ENCODE data around the gene KRTAP2-3.
"Not testable (repeated sequence)": the region's sequence is repeated elsewhere in the genome, so short reads cannot be mapped to it uniquely, and the experiment has no call there.

The KRTAP2-3 gene

DNA sequence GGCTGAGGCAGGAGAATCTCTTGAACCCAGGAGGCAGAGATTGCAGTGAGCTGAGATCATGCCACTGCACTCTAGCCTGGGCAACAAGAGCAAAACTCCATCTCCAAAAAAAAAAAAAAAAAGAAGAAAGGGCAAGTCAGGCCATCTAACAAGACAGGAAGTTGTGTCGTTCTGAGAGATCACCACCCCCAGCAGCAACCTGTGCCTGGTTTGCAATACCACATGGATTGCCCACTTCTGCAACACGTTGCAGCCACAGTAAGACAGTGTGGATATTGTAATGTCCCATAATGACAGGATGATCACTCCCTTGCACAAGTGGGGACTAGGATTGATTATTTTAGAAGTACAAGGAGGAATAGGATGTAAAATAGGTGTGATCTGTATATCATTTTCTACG, 9.1 kb upstream of the KRTAP2-3 start:
- in situ Hi-C loops (cut with HindIII; ENCODE audit: low sequenced_read_pairs) = no loop called here

DNA sequence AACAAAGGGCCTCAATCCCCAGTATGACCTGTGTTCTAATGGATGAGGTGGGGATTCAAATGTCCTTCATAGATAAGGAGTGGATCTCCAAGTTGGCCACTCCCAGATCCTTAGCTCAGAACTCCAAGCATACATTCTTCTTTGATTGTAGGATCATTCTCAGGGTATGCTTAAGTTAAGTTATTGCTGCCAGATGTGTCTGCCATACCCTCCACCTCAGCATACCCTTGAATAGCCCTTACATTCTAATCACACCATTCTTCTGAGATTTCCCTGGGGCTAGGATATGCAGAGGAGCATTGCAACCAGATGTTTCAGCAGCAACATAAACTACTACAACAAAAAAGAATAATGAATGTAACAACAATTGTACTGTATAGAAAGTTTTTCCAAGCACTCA, 7.4 kb upstream of the KRTAP2-3 start:
- in situ Hi-C loops (cut with HindIII; ENCODE audit: low sequenced_read_pairs) = no loop called here

DNA sequence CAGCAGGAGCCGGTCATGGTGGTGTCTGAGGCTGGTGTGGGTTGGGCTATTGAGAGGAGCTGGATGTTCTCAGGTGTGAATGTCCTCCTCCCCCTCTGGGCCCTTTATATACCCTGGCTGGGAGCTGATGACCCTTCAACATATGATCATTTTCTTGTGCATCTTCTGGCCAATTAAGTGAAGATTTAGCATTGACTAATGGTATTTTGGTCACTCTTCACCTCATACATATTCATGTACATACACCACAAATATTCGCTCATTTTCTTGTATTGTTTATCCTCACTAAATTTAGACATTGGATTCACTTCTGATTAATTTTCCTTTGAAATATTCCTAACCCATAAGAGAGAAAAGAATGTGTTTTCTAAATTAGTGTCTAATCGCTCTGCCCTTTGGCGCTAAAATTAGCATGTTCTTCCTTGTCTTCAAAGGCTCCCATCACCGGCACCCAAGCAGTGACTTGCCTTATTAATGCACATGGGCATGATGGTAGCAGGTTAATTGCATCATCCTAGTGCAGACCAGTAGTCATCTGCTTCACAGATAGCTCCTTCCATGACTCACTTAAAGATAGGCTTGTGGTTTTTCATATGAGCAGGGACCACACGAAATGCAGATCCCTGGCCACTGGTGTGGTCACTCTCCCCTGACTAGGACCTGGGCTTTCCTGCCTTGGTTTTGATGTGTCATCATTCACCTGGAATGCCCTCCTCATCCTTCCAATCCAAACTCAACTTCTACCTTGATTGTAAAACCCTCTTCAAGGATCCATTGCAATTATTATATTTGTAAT, 6.1 kb upstream of the KRTAP2-3 start, which contains the start of gene KRTAP2-4:
TSS of gene KRTAP2-4 (minus strand) at position 51 of the 796 bp plus-strand sequence. CDS start at position 17, 34 bp downstream.
- in situ Hi-C loops (cut with HindIII; ENCODE audit: low sequenced_read_pairs) = no loop called here

DNA sequence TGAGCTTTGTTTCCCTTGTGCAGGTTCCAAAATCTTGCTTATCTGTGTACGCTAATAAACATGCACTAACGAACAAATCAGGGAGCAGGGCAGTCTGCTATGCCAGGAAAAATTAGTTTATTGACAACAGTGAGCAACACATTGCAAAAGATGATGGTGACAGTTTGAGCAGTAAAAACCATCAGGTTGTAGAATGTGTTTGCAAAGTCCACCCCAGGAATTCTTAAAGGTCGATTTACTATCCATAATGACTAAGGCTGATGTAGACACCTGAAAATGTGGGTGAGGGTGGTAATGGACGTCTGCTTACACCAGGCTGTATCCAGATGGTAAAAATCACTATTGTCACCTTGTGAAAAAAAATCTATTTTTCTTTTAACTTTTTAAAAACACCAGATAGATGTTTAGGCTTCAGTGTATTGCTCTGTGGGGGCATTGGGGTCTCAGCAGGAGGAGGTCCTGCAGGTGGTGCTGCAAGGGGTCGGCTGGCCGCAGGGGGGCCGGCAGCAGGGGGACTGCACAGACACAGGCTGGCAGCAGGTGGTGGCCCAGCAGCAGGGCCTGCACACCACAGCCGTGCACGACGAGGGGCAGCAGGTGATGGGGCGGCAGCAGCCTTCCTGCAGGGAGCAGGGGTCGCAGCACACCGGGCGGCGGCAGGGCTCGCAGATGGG, 5.2 kb upstream of the KRTAP2-3 start:
- in situ Hi-C loops (cut with HindIII; ENCODE audit: low sequenced_read_pairs) = not testable (repeated sequence)

DNA sequence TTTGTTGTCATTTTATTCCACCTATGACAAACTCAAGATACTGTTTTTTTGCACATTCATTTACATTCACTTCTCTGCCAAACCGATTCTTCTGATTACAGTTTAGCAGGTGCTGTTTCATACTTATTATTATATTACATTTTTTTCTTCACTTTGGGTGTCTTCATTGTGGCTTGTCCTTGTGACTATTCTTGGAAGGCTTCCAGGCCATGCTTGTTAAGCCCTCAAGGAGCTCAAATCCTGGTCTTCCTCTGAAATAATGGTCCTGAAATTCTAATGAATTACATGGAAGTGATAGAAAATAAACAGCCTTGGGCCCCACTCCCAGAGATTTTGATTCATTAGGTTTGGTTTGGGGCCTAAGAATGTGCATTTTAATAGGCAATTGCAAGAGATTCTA, 4.4 kb upstream of the KRTAP2-3 start:
- in situ Hi-C loops (cut with HindIII; ENCODE audit: low sequenced_read_pairs) = no loop called here

DNA sequence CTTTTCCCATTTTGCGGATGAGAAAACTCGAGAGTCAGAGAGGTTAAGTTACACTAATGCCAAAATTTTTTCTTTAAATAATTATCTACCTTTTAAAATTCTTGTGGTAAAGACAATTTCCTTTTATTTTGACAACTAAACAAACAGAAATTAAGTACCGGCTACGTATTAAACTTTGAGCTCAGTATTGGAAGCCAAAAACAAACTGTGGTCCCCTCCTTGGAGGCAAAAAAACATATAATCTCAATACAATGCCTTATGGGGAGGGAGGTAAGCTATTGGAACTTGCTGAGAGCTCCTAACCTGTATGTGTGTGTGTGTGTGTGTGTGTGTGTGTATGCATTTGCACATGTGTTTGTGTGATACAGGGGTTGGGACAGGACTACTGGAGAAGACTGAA, 3.5 kb upstream of the KRTAP2-3 start:
- in situ Hi-C loops (cut with HindIII; ENCODE audit: low sequenced_read_pairs) = no loop called here

DNA sequence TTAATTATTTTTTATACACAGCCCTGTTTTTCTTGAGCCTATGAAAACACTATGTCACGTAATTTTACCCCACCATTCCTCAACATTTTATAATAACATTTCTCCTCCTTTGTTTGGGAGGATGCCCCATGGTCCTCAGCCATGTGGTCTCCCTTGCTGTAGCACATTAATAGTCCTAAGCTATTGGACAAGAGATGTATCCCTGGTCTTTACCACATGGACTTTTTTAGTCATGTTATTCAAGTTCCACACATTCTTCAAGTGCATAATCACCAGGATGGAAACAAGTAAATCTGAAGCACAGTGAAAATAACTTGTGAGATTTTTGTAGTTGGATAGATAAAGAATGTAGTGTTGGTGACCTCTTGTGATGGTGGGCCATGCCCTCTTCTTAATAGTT, 2.0 kb upstream of the KRTAP2-3 start:
- in situ Hi-C loops (cut with HindIII; ENCODE audit: low sequenced_read_pairs) = no loop called here

DNA sequence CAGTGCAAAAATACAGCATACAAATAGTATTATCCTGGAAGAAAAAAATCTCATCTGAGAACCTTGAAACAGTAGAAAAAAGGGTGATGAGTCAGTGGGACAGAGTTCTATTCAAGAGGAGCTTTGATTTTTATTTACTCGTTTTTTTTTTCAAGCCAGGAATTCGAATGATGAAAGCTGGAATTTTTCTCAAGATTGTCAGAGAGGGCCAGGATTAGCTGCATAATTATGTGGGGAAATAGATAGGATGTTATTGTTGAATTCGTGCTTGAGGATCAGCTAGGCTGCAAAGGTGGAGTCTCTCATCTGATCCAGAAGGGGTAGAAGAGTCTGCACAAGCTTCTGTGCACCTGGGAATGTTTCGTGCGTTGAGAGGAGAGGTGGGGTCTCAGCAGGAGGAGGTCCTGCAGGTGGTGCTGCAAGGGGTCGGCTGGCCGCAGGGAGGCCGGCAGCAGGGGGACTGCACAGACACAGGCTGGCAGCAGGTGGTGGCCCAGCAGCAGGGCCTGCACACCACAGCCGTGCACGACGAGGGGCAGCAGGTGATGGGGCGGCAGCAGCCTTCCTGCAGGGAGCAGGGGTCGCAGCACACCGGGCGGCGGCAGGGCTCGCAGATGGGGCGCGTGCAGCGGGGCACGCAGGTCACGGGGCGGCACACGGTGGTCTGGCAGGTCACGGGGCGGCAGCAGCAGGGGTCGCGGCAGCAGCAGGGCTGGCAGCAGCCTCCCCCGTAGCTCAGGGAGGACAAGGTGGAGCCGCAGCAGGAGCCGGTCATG, 450 bp downstream of the KRTAP2-3 start:
- in situ Hi-C loops (cut with HindIII; ENCODE audit: low sequenced_read_pairs) = loop anchor here (5.0 kb wide), 1 partner anchor 42 kb away; no protein-coding TSS in a partner anchor

DNA sequence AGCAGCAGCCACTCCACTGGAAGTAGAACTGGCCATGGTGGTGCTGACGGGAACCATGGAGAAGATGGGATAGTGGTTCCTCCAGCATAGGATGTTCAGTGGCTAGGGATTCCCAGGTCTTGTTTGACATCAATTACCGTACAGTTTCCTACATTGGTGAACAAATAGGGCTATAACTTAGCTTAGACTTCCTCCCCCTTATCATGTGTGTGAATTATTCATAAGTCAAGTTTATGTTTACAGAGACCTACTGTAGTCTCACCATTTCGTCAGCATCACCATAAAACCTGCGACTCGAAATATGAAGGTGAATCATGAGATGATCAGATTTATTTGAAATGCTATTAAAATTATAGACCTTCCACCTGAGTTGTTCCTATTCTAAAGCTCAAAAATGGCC, 1.2 kb downstream of the KRTAP2-3 start:
- in situ Hi-C loops (cut with HindIII; ENCODE audit: low sequenced_read_pairs) = loop anchor here (5.0 kb wide), 1 partner anchor 41 kb away; no protein-coding TSS in a partner anchor

DNA sequence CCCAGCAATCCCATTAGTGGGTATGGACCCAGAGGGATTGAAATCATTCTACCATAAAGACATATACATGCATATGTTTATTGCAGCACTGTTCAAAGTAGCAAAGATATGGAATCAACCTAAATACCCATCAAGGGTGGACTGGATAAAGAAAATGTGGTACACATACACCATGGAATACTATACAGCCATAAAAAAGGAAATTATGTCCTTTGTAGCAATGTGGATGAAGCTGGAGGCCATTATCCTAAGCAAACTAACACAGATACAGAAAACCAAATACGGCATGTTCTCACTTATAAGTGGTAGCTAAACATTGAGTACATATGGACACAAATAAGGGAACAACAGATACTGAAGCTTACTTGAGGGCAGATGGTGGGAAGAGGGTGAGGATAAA, 2.4 kb downstream of the KRTAP2-3 start:
- in situ Hi-C loops (cut with HindIII; ENCODE audit: low sequenced_read_pairs) = loop anchor here (5.0 kb wide), 1 partner anchor 40 kb away; no protein-coding TSS in a partner anchor

DNA sequence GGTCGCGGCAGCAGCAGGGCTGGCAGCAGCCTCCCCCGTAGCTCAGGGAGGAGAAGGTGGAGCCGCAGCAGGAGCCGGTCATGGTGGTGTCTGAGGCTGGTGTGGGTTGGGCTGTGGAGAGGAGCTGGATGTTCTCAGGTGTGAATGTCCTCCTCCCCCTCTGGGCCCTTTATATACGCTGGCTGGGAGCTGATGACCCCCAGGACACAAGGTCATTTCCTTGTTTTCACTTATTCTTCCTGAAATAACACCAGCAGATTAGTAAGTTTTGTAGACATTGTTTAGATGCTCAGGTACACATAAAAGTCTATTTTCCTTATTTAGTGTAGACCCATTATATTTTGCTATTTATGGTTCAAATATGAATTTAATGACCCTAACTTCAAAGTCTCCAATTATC, 4.8 kb downstream of the KRTAP2-3 start, which contains the start of gene KRTAP2-2:
TSS of gene KRTAP2-2 (minus strand) at position 101 of the 400 bp plus-strand sequence. CDS start at position 82, 19 bp downstream.
- in situ Hi-C loops (cut with HindIII; ENCODE audit: low sequenced_read_pairs) = loop anchor here (5.0 kb wide), 1 partner anchor 38 kb away; no protein-coding TSS in a partner anchor

DNA sequence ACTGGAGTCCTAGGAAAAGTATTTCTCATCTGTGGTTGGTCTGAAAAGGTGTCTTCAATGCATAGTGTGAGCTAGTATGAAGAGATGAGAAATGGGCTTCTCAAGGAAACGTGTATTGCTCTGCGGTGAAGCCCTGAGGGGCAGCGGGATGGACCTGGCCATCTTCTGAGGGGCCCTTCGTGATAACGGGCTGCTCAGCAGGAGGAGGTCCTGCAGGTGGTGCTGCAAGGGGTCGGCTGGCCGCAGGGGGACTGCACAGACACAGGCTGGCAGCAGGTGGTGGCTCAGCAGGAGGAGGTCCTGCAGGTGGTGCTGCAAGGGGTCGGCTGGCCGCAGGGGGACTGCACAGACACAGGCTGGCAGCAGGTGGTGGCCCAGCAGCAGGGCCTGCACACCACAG, 5.4 kb downstream of the KRTAP2-3 start:
- in situ Hi-C loops (cut with HindIII; ENCODE audit: low sequenced_read_pairs) = not testable (repeated sequence)

DNA sequence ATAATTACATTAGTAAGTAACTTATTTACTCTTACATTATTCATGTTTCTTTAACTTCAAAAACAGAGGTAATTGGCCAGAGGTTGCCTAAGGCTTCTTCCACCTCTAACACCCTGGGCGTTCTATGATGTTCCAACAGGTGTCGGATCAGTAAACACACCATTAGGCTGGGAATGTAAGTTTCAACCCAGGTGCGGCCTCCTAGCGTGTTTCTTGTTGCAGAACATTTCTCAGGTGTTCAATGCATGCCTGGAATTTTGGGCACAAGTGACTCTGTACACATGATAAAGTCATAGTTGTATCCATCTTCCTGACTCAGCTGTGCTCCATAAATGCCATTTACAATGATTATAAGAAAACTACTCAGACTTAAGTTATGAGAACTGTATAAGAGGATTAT, 5.9 kb downstream of the KRTAP2-3 start:
- in situ Hi-C loops (cut with HindIII; ENCODE audit: low sequenced_read_pairs) = no loop called here

DNA sequence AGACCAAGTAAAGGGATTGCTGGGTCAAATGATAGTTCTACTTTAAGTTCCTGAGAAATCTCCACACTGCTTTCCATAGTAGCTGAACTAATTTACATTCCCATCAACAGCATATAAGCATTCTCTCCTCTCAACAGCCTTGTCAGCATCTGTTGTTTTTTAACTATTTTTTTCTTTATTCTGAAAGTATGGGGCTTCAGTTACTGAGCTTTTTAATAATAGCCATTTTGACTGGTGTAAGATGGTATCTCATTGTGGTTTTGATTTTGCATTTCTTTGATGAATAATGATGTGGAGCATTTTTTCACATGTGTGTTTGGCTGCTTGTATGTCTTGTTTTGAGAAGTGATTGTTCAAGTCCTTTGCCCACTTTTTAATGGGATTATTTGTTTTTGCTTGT, 7.3 kb downstream of the KRTAP2-3 start:
- in situ Hi-C loops (cut with HindIII; ENCODE audit: low sequenced_read_pairs) = no loop called here

DNA sequence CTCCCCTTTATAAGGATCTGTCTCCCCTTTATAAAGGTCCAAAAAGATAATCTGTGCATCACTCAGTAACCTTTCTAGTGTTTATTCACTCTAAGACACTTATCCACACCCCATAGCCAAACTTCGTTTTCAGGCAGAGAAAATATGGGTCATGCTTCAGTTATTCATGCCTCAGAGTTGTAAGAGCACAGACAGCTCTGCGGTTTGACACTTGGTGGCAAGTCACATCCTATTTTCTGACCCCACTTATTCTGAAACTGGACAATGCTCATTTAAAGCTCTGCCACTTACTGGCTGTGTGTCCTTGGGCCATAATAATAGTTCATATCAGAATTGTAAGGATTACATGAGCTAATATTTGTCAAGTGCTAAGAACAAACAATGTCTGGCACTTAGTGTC, 10.8 kb downstream of the KRTAP2-3 start:
- in situ Hi-C loops (cut with HindIII; ENCODE audit: low sequenced_read_pairs) = no loop called here

DNA sequence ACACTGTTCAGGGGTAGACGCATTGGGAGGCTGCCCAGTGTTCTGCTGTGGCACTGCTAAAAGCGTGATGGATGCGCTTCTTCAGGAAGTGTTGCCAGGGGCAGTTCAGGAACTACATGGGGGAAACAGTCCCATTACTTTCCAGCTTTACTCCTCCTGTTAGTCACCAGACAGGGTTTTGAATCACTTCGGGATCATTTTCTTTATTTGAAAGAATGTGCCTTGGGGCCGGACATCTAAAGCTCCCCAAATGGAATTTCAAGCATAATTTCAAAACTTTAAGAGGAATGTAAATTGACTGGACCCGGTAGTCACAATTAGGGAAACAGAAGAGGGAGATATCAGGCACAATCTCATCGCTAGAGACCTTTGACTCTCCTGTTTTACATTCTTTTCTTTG, 11.5 kb downstream of the KRTAP2-3 start:
- in situ Hi-C loops (cut with HindIII; ENCODE audit: low sequenced_read_pairs) = no loop called here

DNA sequence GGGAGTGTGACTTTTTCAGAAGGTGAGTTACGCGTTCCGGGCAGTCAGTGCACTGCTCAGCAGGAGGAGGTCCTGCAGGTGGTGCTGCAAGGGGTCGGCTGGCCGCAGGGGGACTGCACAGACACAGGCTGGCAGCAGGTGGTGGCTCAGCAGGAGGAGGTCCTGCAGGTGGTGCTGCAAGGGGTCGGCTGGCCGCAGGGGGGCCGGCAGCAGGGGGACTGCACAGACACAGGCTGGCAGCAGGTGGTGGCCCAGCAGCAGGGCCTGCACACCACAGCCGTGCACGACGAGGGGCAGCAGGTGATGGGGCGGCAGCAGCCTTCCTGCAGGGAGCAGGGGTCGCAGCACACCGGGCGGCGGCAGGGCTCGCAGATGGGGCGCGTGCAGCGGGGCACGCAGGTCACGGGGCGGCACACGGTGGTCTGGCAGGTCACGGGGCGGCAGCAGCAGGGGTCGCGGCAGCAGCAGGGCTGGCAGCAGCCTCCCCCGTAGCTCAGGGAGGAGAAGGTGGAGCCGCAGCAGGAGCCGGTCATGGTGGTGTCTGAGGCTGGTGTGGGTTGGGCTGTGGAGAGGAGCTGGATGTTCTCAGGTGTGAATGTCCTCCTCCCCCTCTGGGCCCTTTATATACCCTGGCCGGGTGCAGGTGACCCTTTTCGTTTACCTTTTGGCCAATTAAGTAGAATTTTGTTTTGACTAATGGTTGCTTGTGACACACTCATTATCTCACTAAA, 13.0 kb downstream of the KRTAP2-3 start, which contains the start of gene KRTAP2-1:
TSS of gene KRTAP2-1 (minus strand) at position 582 of the 731 bp plus-strand sequence. CDS start at position 533, 49 bp downstream.
- in situ Hi-C loops (cut with HindIII; ENCODE audit: low sequenced_read_pairs) = not testable (repeated sequence)

DNA sequence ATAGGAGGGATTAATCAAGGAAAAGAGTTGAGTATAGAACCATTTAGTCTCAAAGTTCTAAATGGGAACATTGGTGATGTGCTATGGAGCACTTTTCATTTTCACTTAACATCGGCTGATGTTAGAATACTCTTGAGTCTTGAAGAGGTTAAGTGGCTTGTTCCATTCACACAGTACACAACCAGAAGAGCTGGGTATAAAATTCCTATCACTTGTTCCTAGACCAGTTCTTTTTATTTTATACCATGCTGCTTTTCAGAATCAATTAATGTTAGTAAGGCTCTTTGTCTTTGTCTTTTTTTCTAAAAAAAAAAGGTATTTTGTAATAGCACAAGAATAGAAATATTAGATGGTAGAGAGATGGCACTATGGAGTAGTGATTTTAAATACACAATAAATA, 17.0 kb downstream of the KRTAP2-3 start:
- in situ Hi-C loops (cut with HindIII; ENCODE audit: low sequenced_read_pairs) = no loop called here

DNA sequence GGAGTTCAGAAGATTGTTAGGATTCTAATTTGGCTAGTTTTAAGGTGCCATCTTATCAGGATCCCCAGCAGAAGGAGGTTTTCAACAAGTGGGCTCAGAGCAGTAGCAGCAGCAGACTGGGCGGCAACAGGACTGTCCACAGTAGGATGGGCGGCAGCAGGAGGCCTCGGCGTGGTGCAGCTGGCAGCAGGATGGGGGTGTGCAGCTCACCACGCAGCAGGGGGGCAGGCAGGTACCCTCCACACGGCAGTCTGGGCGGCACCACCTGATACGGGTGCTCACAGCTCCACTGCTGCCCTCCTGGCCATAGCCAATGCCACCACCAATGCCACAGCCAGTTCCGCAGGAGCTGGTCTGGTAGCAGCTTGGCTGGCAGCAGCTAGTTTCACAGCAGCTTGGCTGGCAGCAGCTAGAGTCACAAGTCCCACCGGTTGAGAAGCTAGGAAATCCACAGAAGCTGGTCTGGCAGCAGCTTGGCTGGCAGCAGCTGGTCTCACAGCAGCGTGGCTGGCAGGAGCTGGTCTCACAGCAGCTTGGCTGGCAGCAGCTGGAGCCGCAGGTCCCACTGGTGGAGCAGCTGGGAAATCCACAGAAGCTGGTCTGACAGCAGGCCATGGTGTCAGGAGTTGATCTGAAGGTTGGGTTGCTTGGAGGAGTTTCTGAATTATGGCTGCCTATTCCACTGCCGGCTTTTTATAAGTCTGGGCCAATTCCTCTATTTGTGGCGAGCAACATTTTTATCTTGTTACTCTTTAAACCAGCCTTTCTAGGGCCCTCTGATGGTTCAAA, 18.9 kb downstream of the KRTAP2-3 start, which contains the start of gene KRTAP1-1:
TSS of gene KRTAP1-1 (minus strand) at position 668 of the 789 bp plus-strand sequence. CDS start at position 615, 53 bp downstream.
- in situ Hi-C loops (cut with HindIII; ENCODE audit: low sequenced_read_pairs) = not testable (repeated sequence)
